H1 (cell line): Measurements from ENCODE around the gene COL5A1. TPM values are rescaled to one million over a fixed set of nuclear protein-coding genes. Genes with fewer than 3 reads are reported as not detected.

ENCODE experiments used
- CTCF ChIA-PET: fragments of 300-600 bp; sonication (Branson Sonifier 250); formaldehyde crosslinking; loops from one replicate; lab custom pipeline; 2021; ENCODE audit not compliant: partially characterized antibody; lab: Charles Lee
- POLR2A ChIA-PET: fragments of 300-600 bp; sonication (Branson Sonifier 250); formaldehyde crosslinking; loops from one replicate; lab custom pipeline; 2021; ENCODE audit warnings: inconsistent platforms; ENCODE audit not compliant: partially characterized antibody; lab: Charles Lee
- DNase-seq, 2 experiments: peaks; one replicate each; pipeline versions ENCODE4 v3.0.0 to v3.0.0-alpha.2; 2010 to 2022; ENCODE audit warnings: low spot score in 2 of 2, low read depth in 1 of 2, mixed read lengths in 1 of 2
- FAIRE-seq: peaks from 2 replicates; lab custom pipeline; 2011; peaks lifted over from hg19 to GRCh38; lab: Jason Lieb, UNC
- H2AFZ ChIP-seq: 2 replicates; pipeline ENCODE4 v1.8.1; 2012; ENCODE audit warnings: low read length, inconsistent platforms
- H2AK5ac ChIP-seq: 2 replicates; pipeline ENCODE4 v1.6.1; 2013; ENCODE audit warnings: low read depth, low read length
- H2BK120ac ChIP-seq: replicated peaks from 2 replicates; pipeline ENCODE3; 2013; ENCODE audit warnings: low read depth, low read length, inconsistent platforms
- H2BK12ac ChIP-seq: 2 replicates; pipeline ENCODE4 v1.6.1; 2013; ENCODE audit warnings: low read depth, low read length
- H2BK15ac ChIP-seq: 2 replicates; pipeline ENCODE4 v1.6.1; 2013; ENCODE audit warnings: low read length
- H2BK20ac ChIP-seq: 2 replicates; pipeline ENCODE4 v1.6.1; 2013; ENCODE audit warnings: low read length
- H2BK5ac ChIP-seq: 2 replicates; pipeline ENCODE4 v1.6.1; 2013; ENCODE audit warnings: low read depth, low read length
- H3K14ac ChIP-seq: 2 replicates; pipeline ENCODE4 v1.6.1; 2013; ENCODE audit warnings: inconsistent platforms; ENCODE audit not compliant: insufficient read length
- H3K18ac ChIP-seq: 2 replicates; pipeline ENCODE4 v1.6.1; 2013; ENCODE audit warnings: low read length; ENCODE audit errors: extremely low read depth
- H3K23ac ChIP-seq: 2 replicates; pipeline ENCODE4 v1.6.1; 2013; ENCODE audit warnings: inconsistent platforms; ENCODE audit not compliant: insufficient read length
- H3K23me2 ChIP-seq: 2 replicates; pipeline ENCODE4 v1.6.1; 2013; ENCODE audit warnings: low read depth, low read length
- H3K27ac ChIP-seq: 2 replicates; pipeline ENCODE4 v1.6.1; 2011; ENCODE audit warnings: low read depth, low read length, inconsistent platforms
- H3K27me3 ChIP-seq, 4 experiments: replicated peaks in 1 of 4; 1 replicate in 1 of 4; 2 replicates in 3 of 4; pipeline versions ENCODE4 v1.6.1 to v1.8.1; 2011 to 2013; ENCODE audit warnings: low read length in 3 of 4, mild to moderate bottlenecking in 3 of 4, inconsistent platforms in 2 of 4, mixed read lengths in 2 of 4, moderate library complexity in 1 of 4; ENCODE audit not compliant: control insufficient read depth in 3 of 4, insufficient read depth in 3 of 4; ENCODE audit errors: extremely low read depth in 1 of 4
- H3K36me3 ChIP-seq, 4 experiments: 2 replicates each; pipeline versions ENCODE4 v1.6.1 to v1.8.1; 2011 to 2013; ENCODE audit warnings: mild to moderate bottlenecking in 4 of 4, low read length in 3 of 4, moderate library complexity in 2 of 4, control low read depth in 1 of 4, inconsistent platforms in 1 of 4; ENCODE audit not compliant: insufficient read depth in 4 of 4, control insufficient read depth in 2 of 4
- H3K4ac ChIP-seq: replicated peaks from 2 replicates; pipeline ENCODE3; 2013; ENCODE audit warnings: low read length, low read depth, mixed read lengths, inconsistent platforms; ENCODE audit not compliant: insufficient read length
- H3K4me1 ChIP-seq, 4 experiments: replicated peaks in 1 of 4; 1 replicate in 1 of 4; 2 replicates in 3 of 4; pipeline versions ENCODE4 v1.6.1 to v1.8.1; 2011 to 2013; ENCODE audit warnings: low read length in 3 of 4, inconsistent platforms in 2 of 4, mixed read lengths in 1 of 4; ENCODE audit not compliant: insufficient read depth in 4 of 4, control insufficient read depth in 3 of 4
- H3K4me2 ChIP-seq, 2 experiments: 2 replicates each; pipeline versions ENCODE4 v1.6.1 to v1.8.1; 2011 to 2013; ENCODE audit warnings: low read depth in 2 of 2, low read length in 2 of 2, control low read depth in 1 of 2, inconsistent platforms in 1 of 2, mild to moderate bottlenecking in 1 of 2; ENCODE audit not compliant: insufficient read depth in 1 of 2
- H3K4me3 ChIP-seq, 4 experiments: fragments of 200-600, 300-600 bp in 1 of 4; sonication (generic), shearing (Covaris generic), sonication (Bioruptor Twin) in 1 of 4; 2 replicates each; pipeline versions ENCODE4 v1.5.1 to v1.8.1; 2011 to 2016; ENCODE audit warnings: low read length in 4 of 4, low read depth in 3 of 4, control low read depth in 2 of 4, inconsistent platforms in 2 of 4, mild to moderate bottlenecking in 2 of 4, mixed read lengths in 1 of 4, moderate library complexity in 1 of 4; ENCODE audit not compliant: insufficient read depth in 2 of 4; ENCODE audit errors: extremely low read depth in 1 of 4
- H3K56ac ChIP-seq: replicated peaks from 2 replicates; pipeline ENCODE3; 2013; ENCODE audit warnings: low read depth, mild to moderate bottlenecking, mixed read lengths, low read length, inconsistent platforms; ENCODE audit not compliant: insufficient read length
- H3K79me1 ChIP-seq: 2 replicates; pipeline ENCODE4 v1.6.1; 2013; ENCODE audit warnings: low read depth, low read length, control low read depth
- H3K79me2 ChIP-seq, 2 experiments: 2 replicates each; pipeline versions ENCODE4 v1.6.1 to v1.8.1; 2012 to 2013; ENCODE audit warnings: low read length in 2 of 2, mild to moderate bottlenecking in 2 of 2, inconsistent platforms in 1 of 2; ENCODE audit not compliant: insufficient read depth in 2 of 2, control insufficient read depth in 1 of 2
- H3K9ac ChIP-seq, 4 experiments: replicated peaks in 1 of 4; 1 replicate in 1 of 4; 2 replicates in 3 of 4; pipeline versions ENCODE4 v1.6.1 to v1.8.1; 2011 to 2013; ENCODE audit warnings: low read depth in 3 of 4, low read length in 3 of 4, control low read depth in 2 of 4, mild to moderate bottlenecking in 2 of 4, moderate library complexity in 2 of 4, inconsistent platforms in 1 of 4; ENCODE audit errors: extremely low read depth in 1 of 4
- H3K9me3 ChIP-seq, 2 experiments: 2 replicates each; pipeline versions ENCODE4 v1.6.1 to v1.8.1; 2012 to 2013; ENCODE audit warnings: mild to moderate bottlenecking in 2 of 2, moderate library complexity in 2 of 2, control low read depth in 1 of 2, inconsistent platforms in 1 of 2, low read depth in 1 of 2, low read length in 1 of 2, mixed read lengths in 1 of 2; ENCODE audit not compliant: insufficient read depth in 2 of 2
- H4K20me1 ChIP-seq, 2 experiments: replicated peaks in 1 of 2; 2 replicates each; pipeline versions ENCODE3 to v1.8.1; 2011 to 2013; ENCODE audit warnings: inconsistent platforms in 2 of 2, low read length in 2 of 2, mild to moderate bottlenecking in 1 of 2; ENCODE audit not compliant: insufficient read depth in 2 of 2, control insufficient read depth in 1 of 2
- H4K5ac ChIP-seq: 2 replicates; pipeline ENCODE4 v1.6.1; 2013; ENCODE audit warnings: low read length, low read depth, mixed read lengths, inconsistent platforms; ENCODE audit not compliant: insufficient read length
- H4K8ac ChIP-seq: 2 replicates; pipeline ENCODE4 v1.8.0; 2013; ENCODE audit warnings: mild to moderate bottlenecking, moderate library complexity, low read length, inconsistent platforms; ENCODE audit not compliant: insufficient read depth; ENCODE audit errors: extremely low read depth
- H4K91ac ChIP-seq: replicated peaks from 2 replicates; pipeline ENCODE3; 2013; ENCODE audit warnings: low read length, mixed read lengths, inconsistent platforms; ENCODE audit not compliant: insufficient read length
- CREB1 ChIP-seq: IDR thresholded peaks from 2 replicates; pipeline ENCODE4 v1.6.1; 2012; ENCODE audit warnings: inconsistent platforms
- KDM1A ChIP-seq: fragments of 200-600, 300-600 bp; sonication (generic); IDR thresholded peaks from 2 replicates; pipeline ENCODE4 v1.7.1; 2016; ENCODE audit warnings: mild to moderate bottlenecking, low read length, borderline replicate concordance
- NANOG ChIP-seq: IDR thresholded peaks from 2 replicates; pipeline ENCODE4 v1.6.1; 2011; ENCODE audit warnings: low read length, low read depth, mild to moderate bottlenecking, inconsistent platforms; ENCODE audit not compliant: insufficient read depth, poor library complexity, severe bottlenecking
- RAD21 ChIP-seq, 2 experiments: IDR thresholded peaks in 1 of 2; conservative IDR thresholded peaks in 1 of 2; 2 replicates each; pipeline ENCODE4 v1.6.1; 2011; ENCODE audit warnings: low read depth in 2 of 2, low read length in 2 of 2, improper control_type of control experiment in 1 of 2, inconsistent platforms in 1 of 2, mild to moderate bottlenecking in 1 of 2, moderate library complexity in 1 of 2
- SP1 ChIP-seq: IDR thresholded peaks from 2 replicates; pipeline ENCODE4 v1.6.1; 2011; ENCODE audit warnings: low read depth, low read length
- TEAD4 ChIP-seq: IDR thresholded peaks from 2 replicates; pipeline ENCODE4 v1.6.1; 2012; ENCODE audit warnings: low read depth, low read length, inconsistent platforms, mixed read lengths
- WGBS, 2 experiments: shearing (Covaris generic) in 1 of 2; methylation state at CpG; one replicate each; pipeline versions ENCODE4 v1.1.6 to v1.1.7; 2013 to 2015; ENCODE audit warnings: low lambda C conversion rate in 2 of 2, mixed read lengths in 2 of 2, inconsistent platforms in 1 of 2, low coverage in 1 of 2, missing lambda C conversion rate in 1 of 2; ENCODE audit not compliant: insufficient replicate concordance in 2 of 2, insufficient coverage in 1 of 2, insufficient read length in 1 of 2; ENCODE audit errors: extremely low coverage in 1 of 2, missing lambda C conversion rate in 1 of 2; 5-methylcytosine and 5-hydroxymethylcytosine counted together
- polyA plus RNA-seq, 7 experiments: library from polyadenylated mRNA; depleted of rRNA in 3 of 7; stranded (reverse) in 5 of 7; unstranded in 2 of 7; fragments of >200 nt in 5 of 7; fragments of 200-250 nt in 2 of 7; gene quantifications; 1 replicate in 5 of 7; 2 replicates in 1 of 7; 4 replicates in 1 of 7; pipeline versions ENCODE4 v1.2.1 to v1.2.3, GENCODE V29; 2011 to 2013; ENCODE audit warnings: missing spikeins in 2 of 7, mixed read lengths in 2 of 7
- total RNA-seq: library from RNA; stranded (reverse); fragmentation: NEBNext Ultra II Directional; extraction: Animal tissue kit (Norgen Biotek cat#: 25700); gene quantifications from 2 replicates; pipeline ENCODE4 v1.2.1, GENCODE V29; 2021

Gene COL5A1
- total and polyA plus RNA-seq, 2 of the 8 experiments (the other 6 are each of a cell fraction or from before 2014, with no cell fraction given) = 3.8 to 12.0 TPM

- Histone ChIP-seq H3K23me2 (peaks cover 10% of the 10 kb centered on the region; the same call in 1 of the 2 replicates), H4K5ac (no peak overlapping the region), H3K79me1 (no peaks in the 10 kb centered on the region), H2BK5ac (no peak overlapping the region), H3K4me1 (no peaks in the 10 kb centered on the region; a peak in 1 of 7 replicates), H3K9me3 (peaks cover under 1 to 5% of the 10 kb centered on the region in 2 experiments; a peak in 1 of 4 replicates), H3K27me3 (no peaks in the 10 kb centered on the region), H3K27ac (no peak overlapping the region), H3K4me3 (no peak overlapping the region), H3K36me3 (no peaks in the 10 kb centered on the region), H3K9ac (no peak overlapping the region), H2BK12ac (no peak overlapping the region), H3K23ac (no peak overlapping the region), H3K4me2 (no peak overlapping the region), H2BK20ac (no peak overlapping the region), H2AK5ac (no peak overlapping the region), H2BK120ac (no peak overlapping the region), H3K56ac (no peak overlapping the region), H4K91ac (no peak overlapping the region), H3K14ac (no peak overlapping the region), H2BK15ac (no peak overlapping the region), H4K8ac (no peak overlapping the region), H3K18ac (no peak overlapping the region), H3K79me2 (no peaks in the 10 kb centered on the region), H4K20me1 (peaks cover 0 to 4% of the 10 kb centered on the region in 2 experiments), H3K4ac (no peak overlapping the region), H2AFZ (no peak overlapping the region)
- no peak for TF ChIP-seq TEAD4
- no peak for TF ChIP-seq SP1
- TF ChIP-seq KDM1A = no peak
- no peak for TF ChIP-seq CREB1
- TF ChIP-seq NANOG = no peak
- TF ChIP-seq RAD21 (IDR thresholded peaks at IDR 0.05 in 1 of 2, conservative IDR thresholded peaks at IDR 0.05 in 1 of 2; ENCODE audit: low read depth in 2 of 2, low read length in 2 of 2) = no peak
- POLR2A ChIA-PET = no interaction called here
- 91% methylated on average over 19 of the region's 24 CpGs; no CpG with 5 or more reads in 1 of the 2 experiments for WGBS, 2 experiments
- no peak for FAIRE-seq
- no peak for DNase-seq
- CTCF ChIA-PET = interaction anchor here (0.7 to 1.6 kb wide), 2 partner anchors 21 kb away, joined by 3 to 4 read pairs; no protein-coding TSS in a partner anchor
Measured at GRCh38 chr9:134717924-134718645, 76.5 kb downstream of the COL5A1 start.
